IMR-90 (cell line): ENCODE data around the gene ETHE1. TPM values are rescaled to one million over a fixed set of nuclear protein-coding genes. Genes with fewer than 3 reads are reported as not detected.
A peak's percentile ranks its signal among the peaks of the same experiment; 100 is the strongest.

Experiments
- ATAC-seq: fragments of 200-7000 bp; cut with Tn5 transposase; 2 replicates; pipeline ENCODE4 v1.9.1; 2020; ENCODE audit warnings: low read depth, mild to moderate bottlenecking, moderate library complexity
- BruUV-seq: library from RNA; stranded (reverse); fragments of 400-500 nt; replicated peaks from 2 replicates; lab custom pipeline; 2021; lab: Mats Ljungman, UMichigan
- CTCF ChIA-PET: fragments of 300-600 bp; formaldehyde crosslinking; extraction: SDS; loops from one replicate; lab custom pipeline; 2021; ENCODE audit warnings: antibody characterized with exemption; lab: Yijun Ruan, JAX
- POLR2A ChIA-PET: fragments of 300-600 bp; sonication (Branson Sonifier 250); formaldehyde crosslinking; loops from one replicate; lab custom pipeline; 2022; ENCODE audit warnings: antibody characterized with exemption; ENCODE audit not compliant: unreplicated experiment; lab: Charles Lee
- DNase-seq: peaks from one replicate; pipeline ENCODE4 v3.0.0; 2013
- H2AFZ ChIP-seq: replicated peaks from 2 replicates; pipeline ENCODE3; 2013; ENCODE audit warnings: low read length, mild to moderate bottlenecking; ENCODE audit not compliant: poor library complexity
- H2AK5ac ChIP-seq: 2 replicates; pipeline ENCODE4 v1.6.1; 2013; ENCODE audit warnings: low read depth, low read length, inconsistent platforms
- H2AK9ac ChIP-seq: replicated peaks from 2 replicates; pipeline ENCODE3; 2013; ENCODE audit warnings: mild to moderate bottlenecking, low read depth, low read length, moderate library complexity; ENCODE audit not compliant: poor library complexity
- H2BK120ac ChIP-seq: 2 replicates; pipeline ENCODE4 v1.6.1; 2013; ENCODE audit warnings: low read depth, low read length, inconsistent platforms
- H2BK15ac ChIP-seq: 3 replicates; pipeline ENCODE4 v1.6.1; 2013; ENCODE audit warnings: low read depth, low read length, inconsistent platforms
- H2BK20ac ChIP-seq: 2 replicates; pipeline ENCODE4 v1.6.1; 2013; ENCODE audit warnings: low read depth, mild to moderate bottlenecking, inconsistent platforms, low read length, moderate library complexity
- H2BK5ac ChIP-seq: 2 replicates; pipeline ENCODE4 v1.6.1; 2013; ENCODE audit warnings: mild to moderate bottlenecking, low read depth, low read length, inconsistent platforms; ENCODE audit not compliant: poor library complexity, severe bottlenecking
- H3K14ac ChIP-seq: replicated peaks from 2 replicates; pipeline ENCODE4 v1.6.1; 2013; ENCODE audit warnings: low read depth, low read length, inconsistent platforms
- H3K18ac ChIP-seq: 2 replicates; pipeline ENCODE4 v1.6.1; 2013; ENCODE audit warnings: low read depth, low read length, control low read depth
- H3K23ac ChIP-seq: 2 replicates; pipeline ENCODE4 v1.6.1; 2013; ENCODE audit warnings: low read depth, low read length, inconsistent platforms
- H3K27ac ChIP-seq: 2 replicates; pipeline ENCODE4 v1.5.1; 2013; ENCODE audit warnings: mild to moderate bottlenecking, control low read depth, low read length; ENCODE audit not compliant: insufficient read depth
- H3K27me3 ChIP-seq: 2 replicates; pipeline ENCODE4 v1.6.1; 2013; ENCODE audit warnings: low read length; ENCODE audit not compliant: control insufficient read depth, insufficient read depth
- H3K36me3 ChIP-seq: 2 replicates; pipeline ENCODE4 v1.6.1; 2013; ENCODE audit warnings: low read length, mixed read lengths; ENCODE audit not compliant: control insufficient read depth, insufficient read depth
- H3K4ac ChIP-seq: 2 replicates; pipeline ENCODE4 v1.6.1; 2013; ENCODE audit warnings: low read depth, low read length, inconsistent platforms
- H3K4me1 ChIP-seq: 2 replicates; pipeline ENCODE4 v1.6.1; 2013; ENCODE audit warnings: low read length, mixed read lengths; ENCODE audit not compliant: control insufficient read depth, insufficient read depth
- H3K4me2 ChIP-seq: 2 replicates; pipeline ENCODE4 v1.6.1; 2013; ENCODE audit warnings: low read depth, mild to moderate bottlenecking, control low read depth, low read length, moderate library complexity
- H3K4me3 ChIP-seq: 2 replicates; pipeline ENCODE4 v1.5.1; 2013; ENCODE audit warnings: low read depth, mild to moderate bottlenecking, control low read depth, low read length, moderate library complexity; ENCODE audit not compliant: insufficient read depth
- H3K56ac ChIP-seq: 2 replicates; pipeline ENCODE4 v1.6.1; 2013; ENCODE audit warnings: low read length, inconsistent platforms; ENCODE audit not compliant: insufficient read depth; ENCODE audit errors: extremely low read depth
- H3K79me1 ChIP-seq, 2 experiments: 2 replicates each; pipeline ENCODE4 v1.6.1; 2013; ENCODE audit warnings: low read length in 2 of 2, inconsistent platforms in 1 of 2, low read depth in 1 of 2
- H3K9ac ChIP-seq: 2 replicates; pipeline ENCODE4 v1.6.1; 2013; ENCODE audit warnings: low read depth, low read length, control low read depth
- H3K9me1 ChIP-seq: 2 replicates; pipeline ENCODE4 v1.6.1; 2013; ENCODE audit warnings: low read length, inconsistent platforms; ENCODE audit not compliant: insufficient read depth
- H3K9me3 ChIP-seq: 2 replicates; pipeline ENCODE4 v1.6.1; 2013; ENCODE audit warnings: low read length; ENCODE audit not compliant: control insufficient read depth, insufficient read depth
- H4K20me1 ChIP-seq: 2 replicates; pipeline ENCODE4 v1.6.1; 2013; ENCODE audit warnings: low read length, inconsistent platforms; ENCODE audit not compliant: insufficient read depth
- H4K5ac ChIP-seq: 2 replicates; pipeline ENCODE4 v1.6.1; 2013; ENCODE audit warnings: mild to moderate bottlenecking, low read depth, low read length, control low read depth
- H4K8ac ChIP-seq, 2 experiments: 2 replicates each; pipeline ENCODE4 v1.6.1; 2013; ENCODE audit warnings: low read depth in 2 of 2, low read length in 2 of 2, control low read depth in 1 of 2, inconsistent platforms in 1 of 2
- H4K91ac ChIP-seq: 2 replicates; pipeline ENCODE4 v1.6.1; 2013; ENCODE audit warnings: low read depth, low read length, inconsistent platforms; ENCODE audit not compliant: insufficient read depth
- BHLHE40 ChIP-seq: fragments of 150-350 bp; IDR thresholded peaks from 2 replicates; pipeline ENCODE4 v1.6.1; 2016; ENCODE audit warnings: mild to moderate bottlenecking, low read depth, low read length
- CEBPB ChIP-seq: IDR thresholded peaks from 2 replicates; pipeline ENCODE4 v1.6.1; 2012; ENCODE audit warnings: low read depth, low read length, improper control_type of control experiment
- CHD1 ChIP-seq: IDR thresholded peaks from 2 replicates; pipeline ENCODE4 v1.6.1; 2012; ENCODE audit warnings: low read depth, low read length, improper control_type of control experiment
- FOS ChIP-seq: fragments of 150-350 bp; IDR thresholded peaks from 2 replicates; pipeline ENCODE4 v1.6.1; 2016; ENCODE audit warnings: low read depth, low read length
- MAFK ChIP-seq: IDR thresholded peaks from 2 replicates; pipeline ENCODE4 v1.6.1; 2012; ENCODE audit warnings: low read depth, low read length, improper control_type of control experiment
- MAZ ChIP-seq: IDR thresholded peaks from 2 replicates; pipeline ENCODE4 v1.6.1; 2012; ENCODE audit warnings: low read depth, mild to moderate bottlenecking, low read length, improper control_type of control experiment, moderate library complexity, borderline replicate concordance
- MXI1 ChIP-seq: IDR thresholded peaks from 2 replicates; pipeline ENCODE4 v1.6.1; 2012; ENCODE audit warnings: low read depth, mild to moderate bottlenecking, low read length, moderate library complexity, borderline replicate concordance
- RCOR1 ChIP-seq: IDR thresholded peaks from 2 replicates; pipeline ENCODE4 v1.6.1; 2012; ENCODE audit warnings: mild to moderate bottlenecking, low read length, improper control_type of control experiment; ENCODE audit not compliant: insufficient replicate concordance
- WGBS, 2 experiments: methylation state at CpG; one replicate each; pipeline versions ENCODE4 v1.1.5 to v1.1.7; 2013; ENCODE audit warnings: missing lambda C conversion rate in 2 of 2; ENCODE audit not compliant: insufficient read length in 1 of 2; ENCODE audit errors: extremely low coverage in 2 of 2; 5-methylcytosine and 5-hydroxymethylcytosine counted together
- dilution Hi-C: fragments of 300-500 bp; cut with HindIII; formaldehyde crosslinking; loops from one replicate; pipeline ENCODE4 v1.14.3; 2018; ENCODE audit warnings: low sequenced_read_pairs; ENCODE audit not compliant: unreplicated experiment
- in situ Hi-C: fragments of 300-500 bp; cut with MboI; formaldehyde crosslinking; loops from 3 replicates; pipeline ENCODE4 v1.14.3; 2019; ENCODE audit warnings: low sequenced_read_pairs, inconsistent platforms, mixed read lengths
- intact Hi-C: fragments of 100-400 bp; cut with micrococcal nuclease; formaldehyde crosslinking; loops from 2 replicates; pipeline ENCODE4 v1.10.0; 2022
- polyA plus RNA-seq, 3 experiments: library from polyadenylated mRNA; depleted of rRNA; stranded (reverse); fragments of >200 nt; gene quantifications; 2 replicates each; pipeline ENCODE4 v1.2.3, GENCODE V29; 2012; ENCODE audit warnings: low replicate concordance in 1 of 3
- total RNA-seq: library from RNA; depleted of rRNA; stranded (reverse); fragments of >200 nt; gene quantifications from 2 replicates; pipeline ENCODE4 v1.2.3, GENCODE V29; 2012
- TF ChIP-seq, protein P1 (sequence below): fragments of 150-350 bp; IDR thresholded peaks from 2 replicates; pipeline ENCODE4 v1.6.1; 2016; ENCODE audit warnings: low read depth, mild to moderate bottlenecking, low read length, moderate library complexity, borderline replicate concordance
- TF ChIP-seq, protein P2 (sequence below): fragments of 150-350 bp; IDR thresholded peaks from 2 replicates; pipeline ENCODE4 v1.6.1; 2017; ENCODE audit warnings: mild to moderate bottlenecking, antibody characterized with exemption, low read length, low read depth

ETHE1 gene
- total and polyA plus RNA-seq, 2 of the 4 experiments (the other 2 are of a cell fraction) = 161 to 233 TPM

GRCh38 chr19:43522929-43523328 is 4.1 kb downstream of the ETHE1 start:
- Histone ChIP-seq H3K14ac (peak overlapping the region; percentile 44; the same call in 1 of the 2 replicates), H3K9me3 (no peaks in the 10 kb centered on the region), H3K9me1 (peaks cover 11% of the 10 kb centered on the region), H2BK15ac (no peak overlapping the region), H2AK9ac (no peak overlapping the region), H3K18ac (no peak overlapping the region), H3K9ac (no peak overlapping the region), H3K4me2 (no peak overlapping the region), H3K4me3 (no peak overlapping the region), H2AFZ (no peak overlapping the region), H2BK5ac (no peak overlapping the region), H4K20me1 (peaks cover 6% of the 10 kb centered on the region), H2BK20ac (no peak overlapping the region), H3K56ac (no peak overlapping the region), H4K5ac (no peak overlapping the region), H3K79me1 (peaks cover 25 to 79% of the 10 kb centered on the region in 2 experiments; a peak in 3 of 4 replicates), H3K23ac (no peak overlapping the region), H3K27ac (no peak overlapping the region), H3K4ac (no peak overlapping the region), H3K36me3 (peaks cover 2% of the 10 kb centered on the region; the same call in 1 of the 2 replicates), H2AK5ac (no peak overlapping the region), H2BK120ac (no peak overlapping the region), H4K91ac (no peak overlapping the region), H3K4me1 (peaks cover 4% of the 10 kb centered on the region), H4K8ac (no peak overlapping the region), H3K27me3 (no peaks in the 10 kb centered on the region)
- ATAC-seq (no peak), DNase-seq (no peak)
- in situ Hi-C loops (loop anchor here (5.0 to 10.0 kb wide), 2 partner anchors 76 to 418 kb away; no protein-coding TSS in a partner anchor), dilution Hi-C loops (no loop called here), intact Hi-C loops (no loop called here)
- BruUV-seq = no TSS peak
- POLR2A ChIA-PET = no interaction called here
- TF ChIP-seq, protein P1, sequence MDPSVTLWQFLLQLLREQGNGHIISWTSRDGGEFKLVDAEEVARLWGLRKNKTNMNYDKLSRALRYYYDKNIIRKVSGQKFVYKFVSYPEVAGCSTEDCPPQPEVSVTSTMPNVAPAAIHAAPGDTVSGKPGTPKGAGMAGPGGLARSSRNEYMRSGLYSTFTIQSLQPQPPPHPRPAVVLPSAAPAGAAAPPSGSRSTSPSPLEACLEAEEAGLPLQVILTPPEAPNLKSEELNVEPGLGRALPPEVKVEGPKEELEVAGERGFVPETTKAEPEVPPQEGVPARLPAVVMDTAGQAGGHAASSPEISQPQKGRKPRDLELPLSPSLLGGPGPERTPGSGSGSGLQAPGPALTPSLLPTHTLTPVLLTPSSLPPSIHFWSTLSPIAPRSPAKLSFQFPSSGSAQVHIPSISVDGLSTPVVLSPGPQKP = no peak
- no peak for TF ChIP-seq BHLHE40
- TF ChIP-seq, protein P2, sequence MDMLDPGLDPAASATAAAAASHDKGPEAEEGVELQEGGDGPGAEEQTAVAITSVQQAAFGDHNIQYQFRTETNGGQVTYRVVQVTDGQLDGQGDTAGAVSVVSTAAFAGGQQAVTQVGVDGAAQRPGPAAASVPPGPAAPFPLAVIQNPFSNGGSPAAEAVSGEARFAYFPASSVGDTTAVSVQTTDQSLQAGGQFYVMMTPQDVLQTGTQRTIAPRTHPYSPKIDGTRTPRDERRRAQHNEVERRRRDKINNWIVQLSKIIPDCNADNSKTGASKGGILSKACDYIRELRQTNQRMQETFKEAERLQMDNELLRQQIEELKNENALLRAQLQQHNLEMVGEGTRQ = no peak
- TF ChIP-seq MXI1 = no peak
- no peak for TF ChIP-seq MAFK
- TF ChIP-seq RCOR1 = no peak
- TF ChIP-seq FOS = no peak
- TF ChIP-seq CHD1 = no peak
- no peak for TF ChIP-seq MAZ
- no peak for TF ChIP-seq CEBPB
- WGBS, 2 experiments = no CpG with 5 or more reads among the region's 5 CpGs
- CTCF ChIA-PET = no interaction called here
